PFSK-1 (cell line): Measurements from ENCODE around the gene SLIT2.

ENCODE experiments used
- FOXP2 ChIP-seq: optimal IDR thresholded peaks from 2 replicates; pipeline ENCODE3; 2011; ENCODE audit warnings: borderline replicate concordance, control low read depth, inconsistent platforms; ENCODE audit not compliant: insufficient read depth; ENCODE audit errors: extremely low read length, extremely low read depth
- POLR2AphosphoS5 ChIP-seq: IDR thresholded peaks from 2 replicates; pipeline ENCODE4 v1.6.1; 2012; ENCODE audit warnings: low read depth, mild to moderate bottlenecking, control low read depth, low read length, moderate library complexity
- REST ChIP-seq, 2 experiments: IDR thresholded peaks; 2 replicates each; pipeline versions ENCODE4 v1.6.1 to v1.8.0; 2011 to 2012; ENCODE audit warnings: low read depth in 2 of 2, low read length in 2 of 2, control low read depth in 1 of 2, inconsistent platforms in 1 of 2, mild to moderate bottlenecking in 1 of 2, moderate library complexity in 1 of 2; ENCODE audit not compliant: insufficient read depth in 1 of 2
- SIN3A ChIP-seq: IDR thresholded peaks from 2 replicates; pipeline ENCODE4 v1.6.1; 2012; ENCODE audit warnings: mild to moderate bottlenecking, low read length, moderate library complexity, borderline replicate concordance; ENCODE audit not compliant: insufficient read depth
- TAF1 ChIP-seq: IDR thresholded peaks from 2 replicates; pipeline ENCODE4 v1.6.1; 2012; ENCODE audit warnings: low read length, control low read depth, borderline replicate concordance; ENCODE audit not compliant: insufficient read depth

SLIT2 gene

GRCh38 chr4:20292739-20293138 lies 41.0 kb downstream of the SLIT2 start:
- no peak for TF ChIP-seq TAF1
- TF ChIP-seq FOXP2 = no peak
- no peak for TF ChIP-seq REST (IDR thresholded peaks at IDR 0.05; ENCODE audit: insufficient read depth in 1 of 2, low read depth in 2 of 2, low read length in 2 of 2)
- no peak for TF ChIP-seq POLR2AphosphoS5
- no peak for TF ChIP-seq SIN3A

DNA sequence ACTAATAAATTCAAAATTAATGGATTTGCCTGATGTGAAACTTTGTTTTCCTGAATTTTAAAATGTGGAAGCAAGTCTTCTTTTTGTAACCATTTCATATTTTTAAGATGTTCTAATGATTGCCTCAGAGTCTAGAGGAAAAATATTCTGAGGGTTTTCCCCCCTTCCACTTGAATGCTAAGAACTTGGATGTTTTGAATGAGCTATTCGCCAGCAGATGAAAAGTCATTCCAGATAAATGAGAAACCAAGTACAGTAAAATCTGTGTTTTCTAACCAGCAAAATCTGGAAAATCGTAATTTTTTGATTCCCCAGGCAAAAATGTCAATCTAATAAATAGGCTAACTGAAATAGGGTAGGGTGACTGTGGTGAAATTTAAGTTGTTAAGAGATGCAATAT lies 45.6 kb downstream of the SLIT2 start:
- TF ChIP-seq SIN3A = no peak
- no peak for TF ChIP-seq POLR2AphosphoS5
- no peak for TF ChIP-seq FOXP2
- no peak for TF ChIP-seq TAF1
- TF ChIP-seq REST (IDR thresholded peaks at IDR 0.05; ENCODE audit: insufficient read depth in 1 of 2, low read depth in 2 of 2, low read length in 2 of 2) = no peak

- TF ChIP-seq SIN3A (no peak), POLR2AphosphoS5 (no peak), TAF1 (no peak), REST (IDR thresholded peaks at IDR 0.05; ENCODE audit: insufficient read depth in 1 of 2, low read depth in 2 of 2, low read length in 2 of 2) (no peak), FOXP2 (no peak)
Observed at GRCh38 chr4:20297783-20298182, 46.1 kb downstream of the SLIT2 start.

DNA sequence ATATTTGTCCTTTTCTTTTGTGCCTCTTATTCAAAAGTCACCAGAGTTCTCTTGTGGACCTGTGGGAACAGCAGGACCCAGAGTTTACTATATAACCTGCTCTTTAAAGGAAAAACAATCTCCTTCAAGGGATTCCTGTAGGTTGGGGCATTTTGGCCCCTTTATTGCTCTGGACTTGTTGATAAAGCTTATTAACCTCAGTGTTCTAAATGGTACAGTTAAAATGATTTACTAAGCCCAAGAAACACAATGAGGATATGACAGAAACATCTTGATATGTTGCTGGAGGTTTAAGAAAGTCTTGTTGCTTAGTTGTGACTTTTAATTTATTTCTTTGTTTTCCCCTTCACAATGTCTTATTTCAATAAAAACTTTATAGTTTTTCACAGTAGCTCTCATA lies 46.8 kb downstream of the SLIT2 start:
- TF ChIP-seq POLR2AphosphoS5 = no peak
- TF ChIP-seq SIN3A = no peak
- no peak for TF ChIP-seq FOXP2
- no peak for TF ChIP-seq TAF1

DNA sequence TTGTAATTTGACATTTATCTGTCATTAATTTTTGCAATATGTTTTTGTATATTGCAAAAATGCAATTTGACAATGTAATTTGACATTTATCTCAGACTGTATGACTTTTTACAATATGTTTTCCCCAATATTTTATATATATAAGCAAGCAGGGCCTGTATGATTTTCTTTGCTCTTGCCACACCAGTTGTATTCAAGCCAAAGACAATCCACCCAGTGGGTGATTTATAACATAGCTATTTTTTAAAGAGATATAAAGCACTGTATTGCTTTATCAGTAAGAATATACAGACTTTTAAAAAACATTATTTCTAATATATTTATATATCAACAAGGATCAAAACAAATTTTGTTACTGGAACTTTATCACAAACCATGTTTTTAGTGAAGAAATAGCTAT lies 47.3 kb downstream of the SLIT2 start:
- TF ChIP-seq SIN3A = no peak
- TF ChIP-seq TAF1 = no peak
- no peak for TF ChIP-seq POLR2AphosphoS5
- TF ChIP-seq REST (IDR thresholded peaks at IDR 0.05; ENCODE audit: insufficient read depth in 1 of 2, low read depth in 2 of 2, low read length in 2 of 2) = no peak
- no peak for TF ChIP-seq FOXP2
